T-helper 2 cell treated with Interferon-gamma antibody and Interleukin-4, amounts not matched to agents 5 μg/mL and 100 μg/mL, for 36 hours (primary cell): ENCODE data around the gene ATP11B.

Experiments
- DNase-seq: peaks from one replicate; pipeline ENCODE4 v3.0.0; 2021; ENCODE audit warnings: low spot score
- H3K27ac Mint-ChIP-seq: one replicate; pipeline ENCODE4 v1.8.0; 2021; ENCODE audit warnings: mild to moderate bottlenecking, mixed read lengths
- H3K27me3 Mint-ChIP-seq: one replicate; pipeline ENCODE4 v1.8.0; 2021; ENCODE audit warnings: low read depth, mixed read lengths
- H3K36me3 Mint-ChIP-seq: one replicate; pipeline ENCODE4 v1.8.0; 2021; ENCODE audit warnings: low read depth, mixed read lengths
- H3K4me1 Mint-ChIP-seq: one replicate; pipeline ENCODE4 v1.8.0; 2021; ENCODE audit warnings: low read depth, mixed read lengths
- H3K4me3 Mint-ChIP-seq: one replicate; pipeline ENCODE4 v1.8.0; 2022; ENCODE audit warnings: mild to moderate bottlenecking, moderate library complexity, mixed read lengths
- H3K9me3 Mint-ChIP-seq: one replicate; pipeline ENCODE4 v1.8.0; 2021; ENCODE audit warnings: mixed read lengths

The ATP11B gene

DNA sequence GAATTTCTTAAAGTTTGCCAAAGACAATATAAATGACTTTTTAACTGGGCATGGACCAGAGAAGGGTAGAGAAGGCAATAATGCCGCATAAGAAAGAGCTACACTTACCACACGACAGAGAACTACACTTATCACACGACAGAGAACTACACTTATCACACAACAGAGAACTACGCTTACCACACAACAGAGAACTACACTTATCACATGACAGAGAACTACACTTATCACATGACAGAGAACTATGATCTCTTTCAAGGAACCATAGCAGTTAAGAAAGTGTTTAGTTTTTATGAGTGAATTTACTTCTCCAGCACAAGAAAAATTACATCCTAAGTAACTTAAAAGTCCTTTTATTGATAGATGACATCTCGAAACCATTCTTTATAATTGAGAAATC, 155.0 kb downstream of the ATP11B start:
- Mint-ChIP-seq H3K27me3 (no peaks in the 10 kb centered on the region), H3K4me1 (no peaks in the 10 kb centered on the region), H3K27ac (no peak overlapping the region), H3K9me3 (no peaks in the 10 kb centered on the region), H3K36me3 (peaks cover 45% of the 10 kb centered on the region), H3K4me3 (no peak overlapping the region)
- no peak for DNase-seq

- no peaks in the 10 kb centered on the region for H3K9me3 Mint-ChIP-seq
- no peak overlapping the region for H3K27ac Mint-ChIP-seq
- H3K4me1 Mint-ChIP-seq = no peaks in the 10 kb centered on the region
- H3K27me3 Mint-ChIP-seq = no peaks in the 10 kb centered on the region
- H3K36me3 Mint-ChIP-seq = peaks cover 44% of the 10 kb centered on the region
- no peak for DNase-seq
- no peak overlapping the region for H3K4me3 Mint-ChIP-seq
Observed at GRCh38 chr3:182949688-182950087, 156.4 kb downstream of the ATP11B start.

- no peak overlapping the region for H3K4me3 Mint-ChIP-seq
- peaks cover 39% of the 10 kb centered on the region for H3K36me3 Mint-ChIP-seq
- no peak overlapping the region for H3K27ac Mint-ChIP-seq
- no peaks in the 10 kb centered on the region for H3K27me3 Mint-ChIP-seq
- no peak for DNase-seq
- H3K4me1 Mint-ChIP-seq = peaks cover 5% of the 10 kb centered on the region
- no peaks in the 10 kb centered on the region for H3K9me3 Mint-ChIP-seq
Observed at GRCh38 chr3:182954553-182955235, 161.4 kb downstream of the ATP11B start.

GRCh38 chr3:182957226-182957625, 163.9 kb downstream of the ATP11B start:
- DNase-seq = no peak
- no peak overlapping the region for H3K27ac Mint-ChIP-seq
- peaks cover 8% of the 10 kb centered on the region for H3K4me1 Mint-ChIP-seq
- no peak overlapping the region for H3K4me3 Mint-ChIP-seq
- no peaks in the 10 kb centered on the region for H3K9me3 Mint-ChIP-seq
- no peaks in the 10 kb centered on the region for H3K27me3 Mint-ChIP-seq
- H3K36me3 Mint-ChIP-seq = peaks cover 33% of the 10 kb centered on the region

- Mint-ChIP-seq H3K27ac (no peak overlapping the region), H3K27me3 (no peaks in the 10 kb centered on the region), H3K9me3 (no peaks in the 10 kb centered on the region), H3K4me1 (peaks cover 11% of the 10 kb centered on the region), H3K36me3 (peaks cover 32% of the 10 kb centered on the region), H3K4me3 (no peak overlapping the region)
- no peak for DNase-seq
Observed at GRCh38 chr3:182957676-182958266, 164.5 kb downstream of the ATP11B start.

GRCh38 chr3:182959474-182960350, 166.4 kb downstream of the ATP11B start:
- no peak overlapping the region for H3K27ac Mint-ChIP-seq
- H3K4me1 Mint-ChIP-seq = peaks cover 13% of the 10 kb centered on the region
- no peaks in the 10 kb centered on the region for H3K27me3 Mint-ChIP-seq
- H3K9me3 Mint-ChIP-seq = no peaks in the 10 kb centered on the region
- no peak for DNase-seq
- H3K36me3 Mint-ChIP-seq = peaks cover 26% of the 10 kb centered on the region
- no peak overlapping the region for H3K4me3 Mint-ChIP-seq

- Mint-ChIP-seq H3K27me3 (no peaks in the 10 kb centered on the region), H3K4me1 (peaks cover 28% of the 10 kb centered on the region), H3K4me3 (no peak overlapping the region), H3K9me3 (no peaks in the 10 kb centered on the region), H3K27ac (no peak overlapping the region), H3K36me3 (peaks cover 23% of the 10 kb centered on the region)
- DNase-seq = no peak
Observed at GRCh38 chr3:182962166-182962565, 168.9 kb downstream of the ATP11B start.

GRCh38 chr3:182964179-182964578, 170.9 kb downstream of the ATP11B start:
- peaks cover 43% of the 10 kb centered on the region for H3K4me1 Mint-ChIP-seq
- peaks cover 22% of the 10 kb centered on the region for H3K36me3 Mint-ChIP-seq
- H3K9me3 Mint-ChIP-seq = no peaks in the 10 kb centered on the region
- H3K27ac Mint-ChIP-seq = no peak overlapping the region
- H3K4me3 Mint-ChIP-seq = no peak overlapping the region
- DNase-seq = no peak
- no peaks in the 10 kb centered on the region for H3K27me3 Mint-ChIP-seq

DNA sequence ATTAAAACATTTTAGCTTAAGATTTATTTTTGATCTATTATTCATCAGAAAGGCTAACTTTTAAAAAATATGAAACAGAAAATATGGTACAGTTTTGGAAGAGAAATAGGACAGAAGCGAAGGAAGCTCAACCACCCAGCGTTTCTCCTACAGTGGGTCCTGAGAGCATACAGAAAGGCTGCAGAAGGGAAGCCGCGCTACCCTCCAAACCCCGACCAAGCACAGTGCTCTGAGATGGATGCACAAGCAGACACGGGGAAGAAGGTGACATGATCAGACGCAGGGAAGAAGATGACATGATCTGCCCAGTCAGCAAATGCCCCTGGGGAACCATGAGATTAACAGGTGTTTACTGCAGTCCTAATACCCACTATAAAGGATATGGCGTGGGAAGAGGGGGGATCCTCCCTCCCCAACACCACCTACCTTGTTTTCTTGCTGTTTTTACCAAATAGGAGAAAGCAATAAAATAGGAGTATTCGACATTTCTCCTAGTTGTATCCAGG, 172.6 kb downstream of the ATP11B start:
- no peak overlapping the region for H3K27ac Mint-ChIP-seq
- no peak for DNase-seq
- H3K27me3 Mint-ChIP-seq = no peaks in the 10 kb centered on the region
- H3K36me3 Mint-ChIP-seq = peaks cover 21% of the 10 kb centered on the region
- peak overlapping the region; percentile 30 for H3K4me3 Mint-ChIP-seq
- H3K4me1 Mint-ChIP-seq = peaks cover 48% of the 10 kb centered on the region
- H3K9me3 Mint-ChIP-seq = no peaks in the 10 kb centered on the region

DNA sequence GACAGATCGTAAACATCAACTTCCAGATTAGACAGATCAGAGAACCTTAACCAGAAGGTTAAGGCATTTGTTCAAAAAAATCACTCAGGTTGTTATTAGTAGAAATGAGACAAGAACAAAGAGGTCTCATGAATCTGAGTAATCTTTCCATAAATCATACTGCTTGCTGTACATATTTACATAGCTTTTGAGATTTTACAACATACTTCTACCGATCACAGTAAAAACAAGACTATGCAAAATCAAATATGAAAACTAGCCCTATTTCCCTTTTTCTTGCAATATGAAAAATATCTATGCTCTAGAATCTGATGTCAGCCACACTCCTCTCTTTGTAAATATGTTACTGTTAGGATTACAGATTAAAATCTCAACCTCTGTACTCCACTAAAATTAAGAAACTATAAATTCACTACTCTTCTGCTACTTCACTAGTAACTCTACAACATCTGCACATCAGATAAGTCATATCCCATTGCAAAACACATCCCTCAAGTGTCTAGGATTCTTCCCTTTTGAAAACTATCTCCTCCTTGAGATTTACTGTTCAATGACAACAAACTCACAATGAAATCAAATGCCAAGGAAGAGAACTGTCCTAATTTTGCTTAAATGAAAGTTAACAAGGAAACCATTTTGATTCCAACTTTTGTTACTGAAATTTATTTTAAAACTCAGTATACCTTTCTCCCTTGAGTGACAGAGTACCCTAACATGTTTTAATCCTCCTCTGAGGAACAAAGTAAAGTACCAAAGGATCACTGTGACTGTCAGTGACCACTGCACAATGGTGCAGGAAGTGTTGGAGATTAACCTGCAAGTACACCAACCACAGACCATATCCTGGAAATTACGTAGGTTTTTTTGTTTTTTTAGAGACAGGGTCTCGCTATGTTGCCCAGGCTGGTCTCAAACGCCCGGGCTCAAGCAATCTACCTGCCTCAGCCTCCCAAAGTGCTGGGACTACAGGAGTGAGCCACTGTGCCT, 174.2 kb downstream of the ATP11B start:
- no peak for DNase-seq
- no peaks in the 10 kb centered on the region for H3K9me3 Mint-ChIP-seq
- peaks cover 56% of the 10 kb centered on the region for H3K4me1 Mint-ChIP-seq
- peak overlapping the region; percentile 86 for H3K27ac Mint-ChIP-seq
- H3K36me3 Mint-ChIP-seq = peaks cover 21% of the 10 kb centered on the region
- peak overlapping the region; percentile 76 for H3K4me3 Mint-ChIP-seq
- H3K27me3 Mint-ChIP-seq = no peaks in the 10 kb centered on the region

- Mint-ChIP-seq H3K4me3 (peak overlapping the region; percentile 29), H3K27ac (peak overlapping the region; percentile 17), H3K9me3 (no peaks in the 10 kb centered on the region), H3K4me1 (peaks cover 54% of the 10 kb centered on the region), H3K36me3 (peaks cover 22% of the 10 kb centered on the region), H3K27me3 (no peaks in the 10 kb centered on the region)
- no peak for DNase-seq
Observed at GRCh38 chr3:182969277-182969676, 176.0 kb downstream of the ATP11B start.

GRCh38 chr3:182969853-182970252, 176.5 kb downstream of the ATP11B start:
- peaks cover 53% of the 10 kb centered on the region for H3K4me1 Mint-ChIP-seq
- no peak overlapping the region for H3K4me3 Mint-ChIP-seq
- DNase-seq = no peak
- peaks cover 22% of the 10 kb centered on the region for H3K36me3 Mint-ChIP-seq
- no peak overlapping the region for H3K27ac Mint-ChIP-seq
- H3K27me3 Mint-ChIP-seq = no peaks in the 10 kb centered on the region
- H3K9me3 Mint-ChIP-seq = no peaks in the 10 kb centered on the region

DNA sequence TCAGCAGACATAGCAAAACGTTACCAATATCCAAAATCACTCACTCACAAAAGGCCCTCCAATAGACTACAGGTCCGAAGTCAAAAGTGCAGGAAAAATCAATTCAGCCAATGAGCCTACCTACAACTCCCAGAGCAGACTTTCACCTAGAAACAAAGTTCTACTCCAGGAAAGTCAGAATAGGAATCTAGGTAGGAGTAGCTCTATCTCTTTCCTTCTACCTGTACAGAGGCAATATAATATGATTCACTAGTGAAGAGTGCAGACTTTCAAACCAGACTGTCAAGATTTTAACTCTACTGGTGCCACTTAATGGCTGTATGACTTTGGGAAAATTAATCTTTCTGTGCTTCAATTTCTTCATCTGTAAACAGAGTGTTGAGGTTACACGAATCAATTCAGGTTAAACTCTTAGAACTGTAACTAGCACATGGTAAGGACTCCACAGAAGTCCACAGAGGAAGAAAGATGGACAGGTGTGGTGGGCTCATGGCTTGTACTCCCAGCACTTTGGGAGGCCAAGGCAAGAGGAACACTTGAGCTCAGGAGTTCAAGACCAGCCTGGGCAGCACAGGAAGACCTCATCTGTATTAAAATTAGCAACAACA, 177.6 kb downstream of the ATP11B start:
- no peaks in the 10 kb centered on the region for H3K27me3 Mint-ChIP-seq
- H3K4me1 Mint-ChIP-seq = peaks cover 45% of the 10 kb centered on the region
- H3K9me3 Mint-ChIP-seq = no peaks in the 10 kb centered on the region
- no peak overlapping the region for H3K4me3 Mint-ChIP-seq
- peaks cover 17% of the 10 kb centered on the region for H3K36me3 Mint-ChIP-seq
- H3K27ac Mint-ChIP-seq = no peak overlapping the region
- no peak for DNase-seq
